Smooth muscle cell (in vitro differentiated cells): Measurements from ENCODE around the gene NFYC. TPM values are rescaled to one million over a fixed set of nuclear protein-coding genes. Genes with fewer than 3 reads are reported as not detected.
A peak's percentile ranks its signal among the peaks of the same experiment; 100 is the strongest.

Experiments
- DNase-seq: peaks from one replicate; lab custom pipeline; 2025; ENCODE audit not compliant: unreplicated experiment; lab: John Stamatoyannopoulos, UW
- H2AFZ ChIP-seq: fragments of 200-600 bp; sonication (generic); 2 replicates; pipeline ENCODE4 v1.6.0; 2016; ENCODE audit warnings: antibody characterized with exemption, low read depth, mild to moderate bottlenecking
- H3F3A ChIP-seq: fragments of 200-600 bp; sonication (generic); 2 replicates; pipeline ENCODE4 v1.6.0; 2017; ENCODE audit warnings: antibody characterized with exemption, low read depth
- H3K27ac ChIP-seq: fragments of 200-600 bp; sonication (generic); 2 replicates; pipeline ENCODE4 v1.5.1; 2016; ENCODE audit warnings: low read depth, mild to moderate bottlenecking
- H3K27me3 ChIP-seq: fragments of 200-600 bp; sonication (generic); 2 replicates; pipeline ENCODE4 v1.6.1; 2016; ENCODE audit warnings: low read depth, mild to moderate bottlenecking
- H3K36me3 ChIP-seq: fragments of 200-600 bp; sonication (generic); 2 replicates; pipeline ENCODE4 v1.5.1; 2016; ENCODE audit warnings: low read depth
- H3K4me1 ChIP-seq: fragments of 200-600 bp; sonication (generic); 2 replicates; pipeline ENCODE4 v1.5.1; 2016; ENCODE audit warnings: low read depth
- H3K4me2 ChIP-seq: fragments of 200-600 bp; sonication (generic); 2 replicates; pipeline ENCODE4 v1.6.0; 2016; ENCODE audit warnings: mild to moderate bottlenecking
- H3K4me3 ChIP-seq: fragments of 200-600 bp; sonication (generic); 2 replicates; pipeline ENCODE4 v1.5.1; 2016; ENCODE audit warnings: mild to moderate bottlenecking
- H3K79me2 ChIP-seq: fragments of 200-600 bp; sonication (generic); 2 replicates; pipeline ENCODE4 v1.6.0; 2016; ENCODE audit warnings: low read depth, mild to moderate bottlenecking
- H3K9ac ChIP-seq: fragments of 200-600 bp; sonication (generic); 2 replicates; pipeline ENCODE4 v1.6.0; 2016; ENCODE audit warnings: low read depth
- H3K9me3 ChIP-seq: fragments of 200-600 bp; sonication (generic); replicated peaks from 2 replicates; pipeline ENCODE4 v1.5.1; 2016; ENCODE audit warnings: low read depth
- H4K20me1 ChIP-seq: fragments of 200-600 bp; sonication (generic); 2 replicates; pipeline ENCODE4 v1.6.0; 2016; ENCODE audit warnings: low read depth
- WGBS: methylation state at CpG from one replicate; pipeline ENCODE4 v1.1.7; 2016; ENCODE audit warnings: low lambda C conversion rate; 5-methylcytosine and 5-hydroxymethylcytosine counted together
- polyA plus RNA-seq: library from polyadenylated mRNA; unstranded; fragments of >200 nt; fragmentation: Nextera tagmentation; extraction: Ambion mirVana; gene quantifications from 2 replicates; pipeline ENCODE4 v1.2.1, GENCODE V29; 2016
- total RNA-seq: library from RNA; depleted of rRNA; stranded (reverse); fragments of >200 nt; gene quantifications from 2 replicates; pipeline ENCODE4 v1.2.3, GENCODE V29; 2014
- TF ChIP-seq, protein P1 (sequence below): fragments of 200-600 bp; sonication (generic); IDR thresholded peaks from 2 replicates; pipeline ENCODE4 v1.5.1; 2017; ENCODE audit warnings: borderline replicate concordance, mild to moderate bottlenecking, antibody characterized with exemption; ENCODE audit not compliant: insufficient read depth, poor library complexity, severe bottlenecking

NFYC gene
- total and polyA plus RNA-seq, 2 experiments from 2014 or later: 18.1 to 28.6 TPM

GRCh38 chr1:40663324-40664166 is 28.0 kb upstream of the NFYC start:
- Histone ChIP-seq H3K36me3 (no peaks in the 10 kb centered on the region), H3F3A (no peaks in the 10 kb centered on the region), H2AFZ (no peak overlapping the region), H3K4me1 (peaks cover 9% of the 10 kb centered on the region), H3K9me3 (no peaks in the 10 kb centered on the region), H3K79me2 (no peaks in the 10 kb centered on the region), H3K27me3 (no peaks in the 10 kb centered on the region), H3K27ac (no peak overlapping the region), H3K4me2 (no peak overlapping the region), H3K9ac (no peak overlapping the region), H4K20me1 (no peaks in the 10 kb centered on the region), H3K4me3 (no peak overlapping the region)
- WGBS: 48% methylated on average over 8 of the region's 8 CpGs
- TF ChIP-seq, protein P1, sequence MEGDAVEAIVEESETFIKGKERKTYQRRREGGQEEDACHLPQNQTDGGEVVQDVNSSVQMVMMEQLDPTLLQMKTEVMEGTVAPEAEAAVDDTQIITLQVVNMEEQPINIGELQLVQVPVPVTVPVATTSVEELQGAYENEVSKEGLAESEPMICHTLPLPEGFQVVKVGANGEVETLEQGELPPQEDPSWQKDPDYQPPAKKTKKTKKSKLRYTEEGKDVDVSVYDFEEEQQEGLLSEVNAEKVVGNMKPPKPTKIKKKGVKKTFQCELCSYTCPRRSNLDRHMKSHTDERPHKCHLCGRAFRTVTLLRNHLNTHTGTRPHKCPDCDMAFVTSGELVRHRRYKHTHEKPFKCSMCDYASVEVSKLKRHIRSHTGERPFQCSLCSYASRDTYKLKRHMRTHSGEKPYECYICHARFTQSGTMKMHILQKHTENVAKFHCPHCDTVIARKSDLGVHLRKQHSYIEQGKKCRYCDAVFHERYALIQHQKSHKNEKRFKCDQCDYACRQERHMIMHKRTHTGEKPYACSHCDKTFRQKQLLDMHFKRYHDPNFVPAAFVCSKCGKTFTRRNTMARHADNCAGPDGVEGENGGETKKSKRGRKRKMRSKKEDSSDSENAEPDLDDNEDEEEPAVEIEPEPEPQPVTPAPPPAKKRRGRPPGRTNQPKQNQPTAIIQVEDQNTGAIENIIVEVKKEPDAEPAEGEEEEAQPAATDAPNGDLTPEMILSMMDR: no peak
- DNase-seq: no peak

DNA sequence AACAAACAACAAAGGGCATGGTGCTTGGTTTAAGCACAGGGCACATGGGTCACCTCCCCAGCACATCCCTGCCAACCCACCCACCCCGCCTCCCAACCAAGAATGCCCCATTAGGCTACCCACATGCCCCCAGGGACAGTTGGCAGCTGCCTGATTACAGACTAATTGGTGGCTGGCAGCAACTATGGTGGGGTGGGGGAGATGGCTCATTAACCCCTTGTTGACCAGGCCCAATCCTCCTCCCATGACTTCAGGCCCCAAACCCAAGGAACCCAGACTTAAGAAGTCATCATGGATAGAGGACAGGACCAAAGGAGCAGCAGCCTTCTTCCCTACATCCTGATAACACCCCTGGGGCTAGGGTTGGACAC is 27.4 kb upstream of the NFYC start:
- H3K36me3 ChIP-seq: no peaks in the 10 kb centered on the region
- WGBS: 83% methylated on average over 1 of the region's 1 CpG
- no peak overlapping the region for H3K4me2 ChIP-seq
- no peak overlapping the region for H3K9ac ChIP-seq
- no peak overlapping the region for H3K27ac ChIP-seq
- no peak for DNase-seq
- no peaks in the 10 kb centered on the region for H3K79me2 ChIP-seq
- TF ChIP-seq, protein P1: no peak
- no peaks in the 10 kb centered on the region for H3K27me3 ChIP-seq
- no peaks in the 10 kb centered on the region for H4K20me1 ChIP-seq
- H3K4me1 ChIP-seq: peaks cover 9% of the 10 kb centered on the region
- no peaks in the 10 kb centered on the region for H3F3A ChIP-seq
- H3K9me3 ChIP-seq: no peaks in the 10 kb centered on the region
- no peak overlapping the region for H2AFZ ChIP-seq
- H3K4me3 ChIP-seq: no peak overlapping the region

GRCh38 chr1:40664791-40665190 is 26.7 kb upstream of the NFYC start:
- 20% methylated on average over 2 of the region's 2 CpGs for WGBS

More at GRCh38 chr1:40664791-40665190, 26.7 kb upstream of the NFYC start:
- Histone ChIP-seq H3K4me1 (peaks cover 9% of the 10 kb centered on the region), H3K4me2 (peak overlapping the region; percentile 86), H3K36me3 (no peaks in the 10 kb centered on the region), H4K20me1 (no peaks in the 10 kb centered on the region), H3K4me3 (peak overlapping the region; percentile 60), H3K9ac (no peak overlapping the region), H3F3A (no peaks in the 10 kb centered on the region), H3K9me3 (no peaks in the 10 kb centered on the region), H2AFZ (no peak overlapping the region), H3K27ac (no peak overlapping the region), H3K79me2 (no peaks in the 10 kb centered on the region), H3K27me3 (no peaks in the 10 kb centered on the region)
- TF ChIP-seq, protein P1: no peak
- no peak for DNase-seq
